ENCODE results near the gene TRAK1. TPM values are rescaled to one million over a fixed set of nuclear protein-coding genes. Genes with fewer than 3 reads are reported as not detected.

The TRAK1 gene
- total RNA-seq, 4 donors from 2014 or later, result 25.9 to 41.6 (median 29.6) TPM

- no peak for TF ChIP-seq CTCF (IDR thresholded peaks at IDR 0.05; ENCODE audit: low read depth)
These were observed 31.9 kb downstream of the TRAK1 start for GRCh38 chr3:42123012-42123581.

GRCh38 chr3:42123824-42124658 is 32.9 kb downstream of the TRAK1 start:
- TF ChIP-seq CTCF (IDR thresholded peaks at IDR 0.05; ENCODE audit: low read depth), result no peak

- TF ChIP-seq CTCF (IDR thresholded peaks at IDR 0.05; ENCODE audit: low read depth), result no peak
These were observed 36.1 kb downstream of the TRAK1 start for GRCh38 chr3:42127226-42127625.

- TF ChIP-seq CTCF (IDR thresholded peaks at IDR 0.05; ENCODE audit: low read depth), result no peak
These were observed 37.4 kb downstream of the TRAK1 start for GRCh38 chr3:42128526-42128925.

- TF ChIP-seq CTCF (IDR thresholded peaks at IDR 0.05; ENCODE audit: low read depth), result no peak
These were observed 38.1 kb downstream of the TRAK1 start for GRCh38 chr3:42129014-42129953.

GRCh38 chr3:42130007-42130328 is 38.8 kb downstream of the TRAK1 start:
- no peak for TF ChIP-seq CTCF (IDR thresholded peaks at IDR 0.05; ENCODE audit: low read depth)
